Measurements from ENCODE around the gene NID2.

Gene NID2

GRCh38 chr14:52095794-52096193 is 26.9 kb upstream of the NID2 start:
- no peak for FAIRE-seq
- no peak for DNase-seq (ENCODE audit: insufficient read length)
- TF ChIP-seq POLR2A (IDR thresholded peaks at IDR 0.05; ENCODE audit: low read depth, low read length), result no peak
- TF ChIP-seq POLR2AphosphoS5 (IDR thresholded peaks at IDR 0.05; ENCODE audit: low read depth, low read length), result no peak
- TF ChIP-seq TAF1 (IDR thresholded peaks at IDR 0.05; ENCODE audit: borderline replicate concordance, low read depth, low read length), result no peak

GRCh38 chr14:52095336-52095735 is 26.5 kb upstream of the NID2 start:
- TF ChIP-seq POLR2A (IDR thresholded peaks at IDR 0.05; ENCODE audit: low read depth, low read length) (no peak), POLR2AphosphoS5 (IDR thresholded peaks at IDR 0.05; ENCODE audit: low read depth, low read length) (no peak), TAF1 (IDR thresholded peaks at IDR 0.05; ENCODE audit: borderline replicate concordance, low read depth, low read length) (no peak)
- FAIRE-seq, result no peak
- DNase-seq (ENCODE audit: insufficient read length), result no peak

- FAIRE-seq (no peak), DNase-seq (ENCODE audit: insufficient read length) (no peak)
- no peak for TF ChIP-seq POLR2A (IDR thresholded peaks at IDR 0.05; ENCODE audit: low read depth, low read length)
- TF ChIP-seq POLR2AphosphoS5 (IDR thresholded peaks at IDR 0.05; ENCODE audit: low read depth, low read length), result no peak
- TF ChIP-seq TAF1 (IDR thresholded peaks at IDR 0.05; ENCODE audit: borderline replicate concordance, low read depth, low read length), result no peak
Observed at GRCh38 chr14:52094546-52095271, 25.9 kb upstream of the NID2 start.

GRCh38 chr14:52091928-52092327 is 23.1 kb upstream of the NID2 start:
- no peak for FAIRE-seq
- TF ChIP-seq POLR2AphosphoS5 (IDR thresholded peaks at IDR 0.05; ENCODE audit: low read depth, low read length) (no peak), POLR2A (IDR thresholded peaks at IDR 0.05; ENCODE audit: low read depth, low read length) (no peak), TAF1 (IDR thresholded peaks at IDR 0.05; ENCODE audit: borderline replicate concordance, low read depth, low read length) (no peak)
- no peak for DNase-seq (ENCODE audit: insufficient read length)

- no peak for TF ChIP-seq POLR2A (IDR thresholded peaks at IDR 0.05; ENCODE audit: low read depth, low read length)
- no peak for TF ChIP-seq POLR2AphosphoS5 (IDR thresholded peaks at IDR 0.05; ENCODE audit: low read depth, low read length)
- TF ChIP-seq TAF1 (IDR thresholded peaks at IDR 0.05; ENCODE audit: borderline replicate concordance, low read depth, low read length), result no peak
- DNase-seq (ENCODE audit: insufficient read length) (no peak), FAIRE-seq (no peak)
Observed at GRCh38 chr14:52090936-52091335, 22.1 kb upstream of the NID2 start.

- TF ChIP-seq TAF1 (IDR thresholded peaks at IDR 0.05; ENCODE audit: borderline replicate concordance, low read depth, low read length), result no peak
- no peak for TF ChIP-seq POLR2AphosphoS5 (IDR thresholded peaks at IDR 0.05; ENCODE audit: low read depth, low read length)
- FAIRE-seq (no peak), DNase-seq (ENCODE audit: insufficient read length) (no peak)
Observed at GRCh38 chr14:52089218-52089617, 20.4 kb upstream of the NID2 start.

- no peak for DNase-seq (ENCODE audit: insufficient read length)
- FAIRE-seq, result no peak
- TF ChIP-seq POLR2A (IDR thresholded peaks at IDR 0.05; ENCODE audit: low read depth, low read length), result no peak
- no peak for TF ChIP-seq TAF1 (IDR thresholded peaks at IDR 0.05; ENCODE audit: borderline replicate concordance, low read depth, low read length)
- TF ChIP-seq POLR2AphosphoS5 (IDR thresholded peaks at IDR 0.05; ENCODE audit: low read depth, low read length), result no peak
Observed at GRCh38 chr14:52086711-52087110, 17.9 kb upstream of the NID2 start.

GRCh38 chr14:52082903-52083302 is 14.0 kb upstream of the NID2 start:
- TF ChIP-seq POLR2AphosphoS5 (IDR thresholded peaks at IDR 0.05; ENCODE audit: low read depth, low read length) (no peak), POLR2A (IDR thresholded peaks at IDR 0.05; ENCODE audit: low read depth, low read length) (no peak), TAF1 (IDR thresholded peaks at IDR 0.05; ENCODE audit: borderline replicate concordance, low read depth, low read length) (no peak)
- DNase-seq (ENCODE audit: insufficient read length), result no peak
- no peak for FAIRE-seq

- no peak for DNase-seq (ENCODE audit: insufficient read length)
- FAIRE-seq, result no peak
- TF ChIP-seq TAF1 (IDR thresholded peaks at IDR 0.05; ENCODE audit: borderline replicate concordance, low read depth, low read length) (no peak), POLR2A (IDR thresholded peaks at IDR 0.05; ENCODE audit: low read depth, low read length) (no peak), POLR2AphosphoS5 (IDR thresholded peaks at IDR 0.05; ENCODE audit: low read depth, low read length) (no peak)
Observed at GRCh38 chr14:52081964-52082363, 13.1 kb upstream of the NID2 start.

GRCh38 chr14:52080808-52081755 is 12.2 kb upstream of the NID2 start:
- no peak for FAIRE-seq
- DNase-seq (ENCODE audit: insufficient read length), result no peak

GRCh38 chr14:52080158-52080800 is 11.4 kb upstream of the NID2 start:
- FAIRE-seq (no peak), DNase-seq (ENCODE audit: insufficient read length) (no peak)
- TF ChIP-seq TAF1 (IDR thresholded peaks at IDR 0.05; ENCODE audit: borderline replicate concordance, low read depth, low read length) (no peak), POLR2AphosphoS5 (IDR thresholded peaks at IDR 0.05; ENCODE audit: low read depth, low read length) (no peak), POLR2A (IDR thresholded peaks at IDR 0.05; ENCODE audit: low read depth, low read length) (no peak)

More at GRCh38 chr14:52080808-52081755, 12.2 kb upstream of the NID2 start:
- TF ChIP-seq POLR2AphosphoS5 (IDR thresholded peaks at IDR 0.05; ENCODE audit: low read depth, low read length) (no peak), POLR2A (IDR thresholded peaks at IDR 0.05; ENCODE audit: low read depth, low read length) (no peak), TAF1 (IDR thresholded peaks at IDR 0.05; ENCODE audit: borderline replicate concordance, low read depth, low read length) (no peak)

All from GM12892 (cell line).